ENCODE data around the gene TMEM131. TPM values are rescaled to one million over a fixed set of nuclear protein-coding genes. Genes with fewer than 3 reads are reported as not detected.

TMEM131 gene
- total and polyA plus RNA-seq, 2 donors = 18.2 to 68.6 TPM

DNA sequence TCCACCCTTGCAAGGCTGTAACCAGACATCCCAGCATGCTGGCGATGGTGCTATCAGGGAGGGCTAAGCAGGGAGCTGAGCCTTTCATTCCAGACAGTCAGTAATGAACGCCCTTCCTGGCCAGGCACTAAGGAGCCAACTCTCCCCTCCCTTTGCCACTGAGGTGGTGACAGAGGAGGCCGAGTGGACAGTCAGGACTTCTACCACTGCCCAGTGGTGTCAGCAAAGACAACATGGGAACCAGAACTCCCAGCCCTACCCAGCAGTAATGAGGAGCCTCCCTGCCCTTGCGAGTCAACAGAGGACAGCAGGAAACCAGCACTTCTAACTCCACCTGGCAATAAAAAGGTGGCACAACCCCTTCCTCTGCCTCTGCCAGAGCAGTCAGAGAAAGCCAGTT, 213.8 kb downstream of the TMEM131 start:
- 88% methylated on average over 4 of the region's 4 CpGs for WGBS
- Histone ChIP-seq H3K36me3 (ENCODE audit: insufficient read depth) (no peaks in the 10 kb centered on the region), H3K27ac (ENCODE audit: low read depth) (no peak overlapping the region), H3K4me1 (ENCODE audit: insufficient read depth) (no peaks in the 10 kb centered on the region), H3K4me3 (ENCODE audit: low read depth, low read length) (no peak overlapping the region)
- no peak for DNase-seq (ENCODE audit: extremely low spot score)

- H3K27ac ChIP-seq (ENCODE audit: low read depth) = no peak overlapping the region
- no peak for DNase-seq (ENCODE audit: extremely low spot score)
- peaks cover 2% of the 10 kb centered on the region for H3K36me3 ChIP-seq (ENCODE audit: insufficient read depth)
- no peak overlapping the region for H3K4me3 ChIP-seq (ENCODE audit: low read depth, low read length)
- WGBS = 88% methylated on average over 4 of the region's 4 CpGs
- no peaks in the 10 kb centered on the region for H3K4me1 ChIP-seq (ENCODE audit: insufficient read depth)
Measured at GRCh38 chr2:97779141-97779540, 216.6 kb downstream of the TMEM131 start.

DNA sequence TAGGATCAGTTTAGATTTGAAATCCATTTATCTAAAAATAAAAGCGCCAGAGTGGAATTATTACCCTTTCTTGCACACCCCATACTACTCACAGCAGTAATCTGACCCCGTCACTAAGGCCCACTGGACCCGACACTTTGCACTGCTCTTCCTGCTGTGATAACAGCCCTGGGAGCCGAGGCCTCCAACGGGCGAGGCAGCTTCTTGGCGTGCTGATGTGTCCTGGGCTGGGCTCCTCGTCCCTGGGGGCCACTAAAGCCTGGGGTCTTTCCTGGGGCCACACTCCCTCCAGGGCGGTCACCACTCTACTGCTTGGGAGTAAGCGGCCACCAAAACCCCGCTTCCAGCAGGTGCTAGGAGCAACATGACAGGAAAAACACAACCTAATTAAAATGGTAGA, 220.7 kb downstream of the TMEM131 start:
- no peak for DNase-seq (ENCODE audit: extremely low spot score)
- Histone ChIP-seq H3K4me3 (ENCODE audit: low read depth, low read length) (no peak overlapping the region), H3K27ac (ENCODE audit: low read depth) (no peak overlapping the region), H3K36me3 (ENCODE audit: insufficient read depth) (peaks cover 2% of the 10 kb centered on the region), H3K4me1 (ENCODE audit: insufficient read depth) (no peaks in the 10 kb centered on the region)
- WGBS = 79% methylated on average over 11 of the region's 11 CpGs

DNA sequence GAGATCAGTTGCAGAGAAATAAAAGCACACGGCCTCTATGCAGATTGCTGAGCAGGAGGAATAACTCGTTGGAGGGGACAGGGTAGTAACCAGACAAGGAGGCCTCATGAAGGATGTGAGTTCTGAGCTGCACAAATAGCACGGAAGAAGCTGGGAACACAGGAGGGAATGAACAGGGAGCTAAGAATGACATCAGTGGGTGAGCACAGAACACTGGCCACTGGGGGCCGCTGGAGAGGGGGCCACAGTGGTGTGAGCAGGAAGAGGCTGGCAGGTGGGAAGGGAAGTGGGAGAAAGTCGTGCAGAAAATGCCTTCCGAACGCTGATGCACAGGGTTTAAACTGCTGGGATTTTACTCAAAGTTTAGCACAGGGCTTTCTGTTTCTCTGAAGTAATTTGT, 221.3 kb downstream of the TMEM131 start:
- Histone ChIP-seq H3K36me3 (ENCODE audit: insufficient read depth) (peaks cover 2% of the 10 kb centered on the region), H3K4me3 (ENCODE audit: low read depth, low read length) (no peak overlapping the region), H3K4me1 (ENCODE audit: insufficient read depth) (no peaks in the 10 kb centered on the region), H3K27ac (ENCODE audit: low read depth) (no peak overlapping the region)
- 52% methylated on average over 7 of the region's 7 CpGs for WGBS
- DNase-seq (ENCODE audit: extremely low spot score) = no peak

- Histone ChIP-seq H3K4me3 (ENCODE audit: low read depth, low read length) (no peak overlapping the region), H3K36me3 (ENCODE audit: insufficient read depth) (peaks cover 2% of the 10 kb centered on the region), H3K27ac (ENCODE audit: low read depth) (no peak overlapping the region), H3K4me1 (ENCODE audit: insufficient read depth) (no peaks in the 10 kb centered on the region)
- 65% methylated on average over 4 of the region's 4 CpGs for WGBS
- no peak for DNase-seq (ENCODE audit: extremely low spot score)
Measured at GRCh38 chr2:97770445-97770844, 225.3 kb downstream of the TMEM131 start.

DNA sequence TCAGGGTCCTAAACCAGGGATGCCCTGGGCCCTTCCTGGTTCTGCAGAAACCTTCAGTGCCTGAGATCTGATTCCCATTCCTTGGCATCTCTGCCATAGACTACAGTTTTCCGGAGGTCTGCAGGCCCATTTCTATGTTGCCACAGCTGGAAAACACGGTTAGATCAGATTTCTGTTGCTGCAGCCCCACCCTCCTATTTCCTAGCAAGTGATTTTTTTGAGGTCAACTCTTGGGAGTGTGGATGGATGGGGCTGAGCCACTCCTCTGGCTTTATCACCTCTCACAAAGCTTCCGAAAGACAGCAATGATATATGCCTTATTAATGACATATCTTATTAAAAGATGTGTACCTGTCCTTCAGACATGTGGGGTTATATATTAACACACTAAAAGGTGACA, 226.0 kb downstream of the TMEM131 start:
- Histone ChIP-seq H3K4me1 (ENCODE audit: insufficient read depth) (no peaks in the 10 kb centered on the region), H3K4me3 (ENCODE audit: low read depth, low read length) (no peak overlapping the region), H3K36me3 (ENCODE audit: insufficient read depth) (peaks cover 2% of the 10 kb centered on the region), H3K27ac (ENCODE audit: low read depth) (no peak overlapping the region)
- WGBS = 72% methylated on average over 3 of the region's 3 CpGs
- DNase-seq (ENCODE audit: extremely low spot score) = no peak

GRCh38 chr2:97769308-97769707, 226.4 kb downstream of the TMEM131 start:
- no peak overlapping the region for H3K27ac ChIP-seq (ENCODE audit: low read depth)
- no peaks in the 10 kb centered on the region for H3K36me3 ChIP-seq (ENCODE audit: insufficient read depth)
- 93% methylated on average over 3 of the region's 3 CpGs for WGBS
- H3K4me1 ChIP-seq (ENCODE audit: insufficient read depth) = no peaks in the 10 kb centered on the region
- DNase-seq (ENCODE audit: extremely low spot score) = no peak
- no peak overlapping the region for H3K4me3 ChIP-seq (ENCODE audit: low read depth, low read length)

- H3K36me3 ChIP-seq (ENCODE audit: insufficient read depth) = peaks cover 2% of the 10 kb centered on the region
- no peak overlapping the region for H3K27ac ChIP-seq (ENCODE audit: low read depth)
- WGBS = 82% methylated on average over 5 of the region's 5 CpGs
- no peak for DNase-seq (ENCODE audit: extremely low spot score)
- no peak overlapping the region for H3K4me3 ChIP-seq (ENCODE audit: low read depth, low read length)
- H3K4me1 ChIP-seq (ENCODE audit: insufficient read depth) = no peaks in the 10 kb centered on the region
Measured at GRCh38 chr2:97766567-97766966, 229.2 kb downstream of the TMEM131 start.

DNA sequence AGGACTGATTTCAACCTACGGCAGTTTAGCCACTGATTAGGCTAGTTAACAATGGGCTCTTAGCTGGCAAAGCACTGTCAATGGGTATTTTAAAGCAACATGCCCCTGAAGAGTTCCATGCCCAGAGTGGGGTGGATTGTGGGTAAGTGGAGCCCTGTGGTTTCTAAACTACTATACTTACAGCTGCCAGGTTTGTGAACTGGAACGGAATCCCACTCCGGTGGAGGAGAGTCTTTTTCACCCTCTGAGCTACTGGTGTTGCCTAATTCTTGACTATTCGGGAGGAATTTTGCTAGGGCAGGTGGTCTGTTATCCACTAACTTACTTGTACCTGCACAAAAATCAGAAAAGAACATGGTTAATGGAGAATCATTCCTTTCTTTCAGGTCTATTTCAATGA, 229.8 kb downstream of the TMEM131 start:
- H3K36me3 ChIP-seq (ENCODE audit: insufficient read depth) = peaks cover 2% of the 10 kb centered on the region
- no peak overlapping the region for H3K4me3 ChIP-seq (ENCODE audit: low read depth, low read length)
- H3K27ac ChIP-seq (ENCODE audit: low read depth) = no peak overlapping the region
- 95% methylated on average over 4 of the region's 4 CpGs for WGBS
- no peaks in the 10 kb centered on the region for H3K4me1 ChIP-seq (ENCODE audit: insufficient read depth)
- DNase-seq (ENCODE audit: extremely low spot score) = no peak

DNA sequence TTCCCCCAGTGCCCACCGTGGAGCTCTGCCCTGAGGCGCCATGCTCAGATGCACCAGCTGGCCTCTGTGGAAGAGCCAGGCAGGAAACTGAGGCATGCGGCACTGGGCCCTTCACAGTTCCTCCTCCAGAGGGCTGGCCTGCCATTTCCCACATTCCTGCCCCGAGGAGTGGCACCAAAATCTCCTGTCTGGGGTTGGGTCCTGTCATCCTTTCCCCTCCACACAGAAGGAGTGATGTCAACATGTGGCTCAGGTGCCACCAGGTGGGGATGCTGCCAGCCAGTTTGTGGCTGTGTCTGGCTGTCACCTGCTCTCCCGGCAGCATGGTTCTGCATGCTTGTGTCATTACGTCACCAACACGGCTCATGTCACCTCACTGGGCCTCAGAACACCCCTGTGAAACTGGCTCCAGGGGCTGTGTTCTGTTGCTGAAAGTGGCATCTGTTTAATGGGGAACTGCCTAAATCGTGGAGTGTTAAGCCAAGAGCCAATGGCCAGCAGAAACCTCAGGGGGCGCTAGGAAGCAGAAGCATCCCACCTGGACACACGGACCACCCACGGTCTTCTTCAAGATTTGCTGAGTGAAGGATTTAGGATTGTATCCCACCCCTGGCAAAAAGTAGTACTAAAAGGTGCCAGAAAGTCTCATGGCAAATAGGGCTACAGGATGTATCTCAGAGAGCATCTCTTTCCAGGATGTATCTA, 231.0 kb downstream of the TMEM131 start:
- no peak overlapping the region for H3K4me3 ChIP-seq (ENCODE audit: low read depth, low read length)
- WGBS = 87% methylated on average over 11 of the region's 11 CpGs
- no peaks in the 10 kb centered on the region for H3K4me1 ChIP-seq (ENCODE audit: insufficient read depth)
- DNase-seq (ENCODE audit: extremely low spot score) = no peak
- peaks cover 2% of the 10 kb centered on the region for H3K36me3 ChIP-seq (ENCODE audit: insufficient read depth)
- no peak overlapping the region for H3K27ac ChIP-seq (ENCODE audit: low read depth)

DNA sequence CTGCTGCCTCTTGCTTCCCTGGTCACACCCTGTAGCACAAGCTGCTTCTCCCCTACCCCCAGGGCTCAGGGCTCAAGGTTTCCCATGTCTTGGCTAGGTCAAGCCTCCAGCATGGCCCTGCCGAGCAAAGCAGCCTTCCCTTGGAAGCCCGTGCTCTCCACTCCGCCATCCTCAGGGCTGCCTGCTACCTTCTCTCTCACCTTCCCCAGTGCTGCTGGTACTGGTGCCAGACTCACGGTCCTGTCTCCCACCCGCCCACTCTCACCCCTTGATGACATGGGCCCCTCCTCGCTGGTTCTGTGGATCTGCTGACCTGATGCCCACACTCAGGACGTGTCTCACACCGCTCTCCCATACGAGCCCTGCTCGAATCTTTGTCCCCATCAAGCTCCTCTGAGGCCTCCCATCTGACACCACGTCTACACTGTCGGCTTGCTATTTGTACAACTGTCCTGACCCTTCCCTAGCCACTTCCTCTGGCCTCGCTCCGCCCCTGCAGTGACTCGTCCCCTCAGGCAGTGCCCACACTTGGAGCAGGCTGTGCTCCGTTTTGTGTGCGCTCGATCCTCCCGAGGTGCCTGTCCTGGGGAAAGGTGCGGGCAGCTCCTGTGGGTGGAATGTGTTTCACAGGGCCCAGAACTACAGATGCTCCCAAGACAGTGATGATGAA, 232.4 kb downstream of the TMEM131 start:
- H3K27ac ChIP-seq (ENCODE audit: low read depth) = no peak overlapping the region
- H3K4me3 ChIP-seq (ENCODE audit: low read depth, low read length) = no peak overlapping the region
- WGBS = 89% methylated on average over 20 of the region's 20 CpGs
- H3K36me3 ChIP-seq (ENCODE audit: insufficient read depth) = peaks cover 2% of the 10 kb centered on the region
- DNase-seq (ENCODE audit: extremely low spot score) = no peak
- no peaks in the 10 kb centered on the region for H3K4me1 ChIP-seq (ENCODE audit: insufficient read depth)

DNA sequence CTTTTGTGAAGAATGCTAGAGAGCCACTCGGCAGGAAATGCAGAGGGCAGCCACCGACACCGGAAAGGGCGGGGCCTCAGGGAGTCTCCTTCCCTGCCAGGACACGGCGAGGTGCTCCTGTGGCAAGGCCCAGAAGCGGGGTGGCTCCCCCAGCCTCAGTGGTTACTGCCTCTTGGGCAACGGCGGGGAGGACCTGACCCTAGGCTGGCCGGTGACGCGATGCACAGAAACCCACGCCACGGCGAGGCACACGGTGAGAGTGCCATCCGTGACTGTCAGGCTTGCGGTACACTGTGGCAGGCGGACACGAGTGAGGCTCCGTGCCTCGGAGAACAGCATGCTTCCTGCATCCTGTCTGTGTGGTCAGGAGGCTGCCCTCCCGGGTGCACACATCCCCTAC, 234.6 kb downstream of the TMEM131 start:
- Histone ChIP-seq H3K4me1 (ENCODE audit: insufficient read depth) (no peaks in the 10 kb centered on the region), H3K27ac (ENCODE audit: low read depth) (no peak overlapping the region), H3K4me3 (ENCODE audit: low read depth, low read length) (no peak overlapping the region), H3K36me3 (ENCODE audit: insufficient read depth) (peaks cover 2% of the 10 kb centered on the region)
- WGBS = 82% methylated on average over 23 of the region's 23 CpGs
- no peak for DNase-seq (ENCODE audit: extremely low spot score)

GRCh38 chr2:97760480-97761049, 235.2 kb downstream of the TMEM131 start:
- 95% methylated on average over 17 of the region's 17 CpGs for WGBS
- Histone ChIP-seq H3K36me3 (ENCODE audit: insufficient read depth) (peaks cover 2% of the 10 kb centered on the region), H3K4me1 (ENCODE audit: insufficient read depth) (no peaks in the 10 kb centered on the region)

GRCh38 chr2:97759727-97760407, 235.9 kb downstream of the TMEM131 start:
- Histone ChIP-seq H3K36me3 (ENCODE audit: insufficient read depth) (peaks cover 2% of the 10 kb centered on the region), H3K4me1 (ENCODE audit: insufficient read depth) (no peaks in the 10 kb centered on the region), H3K27ac (ENCODE audit: low read depth) (no peak overlapping the region), H3K4me3 (ENCODE audit: low read depth, low read length) (no peak overlapping the region)
- DNase-seq (ENCODE audit: extremely low spot score) = no peak
- WGBS = 93% methylated on average over 9 of the region's 9 CpGs

More at GRCh38 chr2:97760480-97761049, 235.2 kb downstream of the TMEM131 start:
- Histone ChIP-seq H3K4me3 (ENCODE audit: low read depth, low read length) (no peak overlapping the region), H3K27ac (ENCODE audit: low read depth) (no peak overlapping the region)
- DNase-seq (ENCODE audit: extremely low spot score) = no peak

Data from urinary bladder (tissue), 4 donors.